Measurements from ENCODE around the gene PLA2R1. TPM values are rescaled to one million over a fixed set of nuclear protein-coding genes. Genes with fewer than 3 reads are reported as not detected.
A peak's percentile ranks its signal among the peaks of the same experiment; 100 is the strongest.

PLA2R1 gene
- total RNA-seq, 1 donor from 2014 or later, result 2.1 TPM

GRCh38 chr2:159939946-159940345 lies 122.5 kb downstream of the PLA2R1 start:
- no peak for FAIRE-seq
- TF ChIP-seq CTCF (IDR thresholded peaks at IDR 0.05; ENCODE audit: insufficient read depth, low read length, severe bottlenecking), result peak; percentile 13
- Histone ChIP-seq H3K4me3 (ENCODE audit: low read depth, low read length) (no peak overlapping the region), H3K27me3 (ENCODE audit: control insufficient read depth, insufficient read depth, low read length) (no peaks in the 10 kb centered on the region), H3K36me3 (ENCODE audit: control insufficient read depth, insufficient read depth, low read length) (no peaks in the 10 kb centered on the region)
- DNase-seq (ENCODE audit: low read depth), result peak; percentile 21

GRCh38 chr2:159938395-159938794 lies 124.0 kb downstream of the PLA2R1 start:
- H3K36me3 ChIP-seq (ENCODE audit: control insufficient read depth, insufficient read depth, low read length), result no peaks in the 10 kb centered on the region
- no peak for TF ChIP-seq CTCF (IDR thresholded peaks at IDR 0.05; ENCODE audit: insufficient read depth, low read length, severe bottlenecking)
- FAIRE-seq (peak; percentile 75), DNase-seq (ENCODE audit: low read depth) (no peak)
- no peaks in the 10 kb centered on the region for H3K27me3 ChIP-seq (ENCODE audit: control insufficient read depth, insufficient read depth, low read length)
- H3K4me3 ChIP-seq (ENCODE audit: low read depth, low read length), result no peak overlapping the region

GRCh38 chr2:159936471-159936870 lies 125.9 kb downstream of the PLA2R1 start:
- FAIRE-seq (peak; percentile 52), DNase-seq (ENCODE audit: low read depth) (no peak)
- H3K27me3 ChIP-seq (ENCODE audit: control insufficient read depth, insufficient read depth, low read length), result no peaks in the 10 kb centered on the region
- H3K36me3 ChIP-seq (ENCODE audit: control insufficient read depth, insufficient read depth, low read length), result no peaks in the 10 kb centered on the region
- no peak for TF ChIP-seq CTCF (IDR thresholded peaks at IDR 0.05; ENCODE audit: insufficient read depth, low read length, severe bottlenecking)
- no peak overlapping the region for H3K4me3 ChIP-seq (ENCODE audit: low read depth, low read length)

GRCh38 chr2:159933727-159934049 lies 128.7 kb downstream of the PLA2R1 start:
- no peak for TF ChIP-seq CTCF (IDR thresholded peaks at IDR 0.05; ENCODE audit: insufficient read depth, low read length, severe bottlenecking)
- FAIRE-seq, result no peak
- no peaks in the 10 kb centered on the region for H3K36me3 ChIP-seq (ENCODE audit: control insufficient read depth, insufficient read depth, low read length)

GRCh38 chr2:159933040-159933726 lies 129.2 kb downstream of the PLA2R1 start:
- FAIRE-seq (no peak), DNase-seq (ENCODE audit: low read depth) (no peak)
- Histone ChIP-seq H3K4me3 (ENCODE audit: low read depth, low read length) (no peak overlapping the region), H3K36me3 (ENCODE audit: control insufficient read depth, insufficient read depth, low read length) (no peaks in the 10 kb centered on the region), H3K27me3 (ENCODE audit: control insufficient read depth, insufficient read depth, low read length) (no peaks in the 10 kb centered on the region)
- no peak for TF ChIP-seq CTCF (IDR thresholded peaks at IDR 0.05; ENCODE audit: insufficient read depth, low read length, severe bottlenecking)

More at GRCh38 chr2:159933727-159934049, 128.7 kb downstream of the PLA2R1 start:
- H3K27me3 ChIP-seq (ENCODE audit: control insufficient read depth, insufficient read depth, low read length), result no peaks in the 10 kb centered on the region
- no peak overlapping the region for H3K4me3 ChIP-seq (ENCODE audit: low read depth, low read length)
- no peak for DNase-seq (ENCODE audit: low read depth)

- no peak for TF ChIP-seq CTCF (IDR thresholded peaks at IDR 0.05; ENCODE audit: insufficient read depth, low read length, severe bottlenecking)
- Histone ChIP-seq H3K36me3 (ENCODE audit: control insufficient read depth, insufficient read depth, low read length) (no peaks in the 10 kb centered on the region), H3K4me3 (ENCODE audit: low read depth, low read length) (no peak overlapping the region), H3K27me3 (ENCODE audit: control insufficient read depth, insufficient read depth, low read length) (no peaks in the 10 kb centered on the region)
- DNase-seq (ENCODE audit: low read depth), result no peak
- FAIRE-seq, result no peak
Observed at GRCh38 chr2:159926695-159927094, 135.7 kb downstream of the PLA2R1 start.
